CD4-positive, alpha-beta T cell treated with Interferon alpha-2 for 1 hour (primary cell): ENCODE measurements around the gene GSTP1.
"Not testable (repeated sequence)": the region's sequence is repeated elsewhere in the genome, so short reads cannot be mapped to it uniquely, and the experiment has no call there.

Source experiments
- DNase-seq, 2 donors: peaks; one replicate each; pipeline ENCODE4 v3.0.0-alpha.2; 2020 to 2022

GSTP1 gene

DNA sequence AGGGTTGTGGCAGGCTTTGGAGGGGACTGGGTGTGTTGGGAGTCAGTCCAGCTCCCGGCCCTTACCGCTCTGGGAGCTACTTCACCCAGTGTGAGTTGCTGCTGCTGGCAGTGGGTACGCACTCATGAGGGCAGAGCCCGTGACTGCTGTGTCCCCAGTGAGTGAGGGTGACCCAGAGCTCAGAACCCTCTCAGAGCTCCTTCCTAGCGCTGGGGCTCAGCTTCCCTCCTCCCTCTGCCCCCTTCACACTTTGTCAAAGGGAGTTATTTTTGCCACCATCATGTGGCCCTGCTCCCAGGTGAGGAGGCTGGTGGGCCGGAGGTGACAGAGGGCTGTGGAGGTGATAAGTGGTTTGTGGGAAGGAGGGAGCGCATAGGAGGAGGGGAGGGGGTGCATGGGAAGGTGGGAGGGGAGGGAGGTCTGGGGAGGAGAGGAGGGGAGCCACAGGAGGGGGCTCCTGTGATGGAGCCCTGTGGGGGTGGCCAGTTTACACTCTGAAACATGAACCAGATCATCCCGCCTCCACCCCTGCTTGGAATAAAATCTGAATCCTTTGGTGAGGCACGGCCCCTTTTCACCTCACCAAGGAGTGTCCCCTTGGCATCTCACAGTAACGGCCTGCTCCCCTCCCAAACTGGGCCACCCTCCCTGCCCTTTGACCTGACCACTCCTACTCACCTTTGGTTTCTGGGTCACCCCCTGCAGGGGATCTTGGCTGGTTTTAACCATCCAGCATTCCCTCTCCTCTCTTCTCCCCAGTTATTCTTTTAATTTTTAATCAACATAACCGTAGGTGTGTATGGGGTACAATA, 33.0 kb downstream of the GSTP1 start:
- no peak for DNase-seq

DNA sequence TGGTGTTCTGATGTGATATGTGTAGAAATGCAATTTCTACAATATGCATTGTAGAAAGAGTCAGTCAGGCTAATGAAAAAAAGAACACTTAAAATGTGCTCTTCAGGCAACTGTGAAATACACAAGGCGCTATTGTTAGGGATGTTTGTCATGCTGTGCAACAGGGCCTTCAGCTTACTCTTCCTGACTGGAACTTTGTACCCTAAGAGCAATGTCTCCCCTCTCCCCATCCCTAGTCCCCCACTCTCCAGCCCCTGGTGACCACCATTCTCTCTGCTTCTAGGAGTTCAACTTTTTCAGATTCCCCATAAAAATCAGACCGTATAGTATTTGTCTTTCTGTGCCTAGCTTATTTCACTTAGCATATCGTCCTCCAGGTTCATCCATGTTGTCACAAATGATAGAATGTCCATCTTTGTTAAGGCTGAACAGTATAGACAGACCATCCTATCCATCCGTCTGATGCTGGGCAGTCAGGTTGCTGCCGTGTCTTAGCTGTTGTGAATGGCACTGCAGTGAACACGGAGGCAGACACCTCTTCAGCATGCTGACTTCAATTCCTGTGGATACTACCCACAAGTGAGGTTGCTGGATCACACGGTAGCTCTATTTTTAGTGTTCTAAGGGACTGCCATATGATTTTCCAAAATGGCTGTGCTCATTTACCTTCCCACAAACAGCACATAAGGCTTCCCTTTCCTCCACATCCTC, 33.8 kb downstream of the GSTP1 start:
- DNase-seq: no peak

DNA sequence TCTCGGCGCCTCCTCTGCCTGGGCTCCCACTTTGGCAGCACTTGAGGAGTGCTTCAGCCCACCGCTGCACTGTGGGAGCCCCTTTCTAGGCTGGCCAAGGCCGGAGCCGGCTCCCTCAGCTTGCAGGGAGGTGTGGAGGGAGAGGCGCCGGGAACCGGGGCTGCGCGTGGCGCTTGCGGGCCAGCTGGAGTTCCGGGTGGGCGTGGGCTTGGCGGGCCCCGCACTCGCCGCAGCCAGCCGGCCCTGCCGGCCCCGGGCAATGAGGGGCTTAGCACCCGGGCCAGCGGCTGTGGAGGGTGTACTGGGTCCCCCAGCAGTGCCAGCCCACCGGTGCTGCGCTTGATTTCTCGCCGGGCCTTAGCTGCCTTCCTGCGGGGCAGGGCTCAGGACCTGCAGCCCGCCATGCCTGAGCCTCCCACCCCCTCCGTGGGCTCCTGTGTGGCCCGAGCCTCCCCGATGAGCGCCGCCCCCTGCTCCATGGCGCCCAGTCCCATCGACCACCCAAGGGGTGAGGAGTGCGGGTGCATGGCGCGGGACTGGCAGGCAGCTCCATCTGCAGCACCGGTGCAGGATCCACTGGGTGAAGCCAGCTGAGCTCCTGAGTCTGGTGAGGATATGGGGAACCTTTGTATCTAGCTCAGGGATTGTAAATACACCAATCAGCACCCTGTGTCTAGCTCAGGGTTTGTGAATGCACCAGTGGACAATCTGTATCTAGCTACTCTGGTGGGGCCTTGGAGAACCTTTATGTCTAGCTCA, 35.5 kb downstream of the GSTP1 start:
- not testable (repeated sequence) for DNase-seq

DNA sequence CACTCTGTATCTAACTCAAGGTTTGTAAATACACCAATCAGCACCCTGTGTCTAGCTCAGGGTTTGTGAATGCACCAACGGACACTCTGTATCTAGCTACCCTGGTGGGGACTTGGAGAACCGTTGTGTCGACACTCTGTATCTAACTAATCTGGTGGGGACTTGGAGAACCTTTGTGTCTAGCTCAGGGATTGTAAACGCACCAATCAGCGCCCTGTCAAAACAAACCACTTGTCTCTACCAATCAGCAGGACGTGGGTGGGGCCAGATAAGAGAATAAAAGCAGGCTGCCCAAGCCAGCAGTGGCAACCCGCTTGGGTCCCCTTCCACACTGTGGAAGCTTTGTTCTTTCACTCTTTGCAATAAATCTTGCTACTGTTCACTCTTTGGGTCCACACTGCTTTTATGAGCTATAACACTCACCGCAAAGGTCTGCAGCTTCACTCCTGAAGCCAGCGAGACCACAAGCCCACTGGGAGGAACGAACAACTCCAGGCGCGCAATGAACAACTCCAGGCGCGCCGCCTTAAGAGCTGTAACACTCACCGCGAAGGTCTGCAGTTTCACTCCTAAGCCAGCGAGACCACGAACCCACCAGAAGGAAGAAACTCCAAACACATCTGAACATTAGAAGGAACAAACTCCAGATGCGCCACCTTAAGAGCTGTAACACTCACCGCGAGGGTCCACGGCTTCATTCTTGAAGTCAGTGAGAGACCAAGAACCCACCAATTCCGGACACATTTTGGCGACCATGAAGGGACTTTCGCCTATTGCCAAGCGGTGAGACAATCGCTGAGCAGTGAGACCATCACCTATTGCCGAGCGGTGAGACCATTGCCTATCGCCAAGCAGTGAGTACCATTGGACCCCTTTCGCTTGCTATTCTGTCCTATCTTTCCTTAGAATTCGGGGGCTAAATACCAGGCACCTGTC, 36.3 kb downstream of the GSTP1 start:
- DNase-seq: not testable (repeated sequence)

DNA sequence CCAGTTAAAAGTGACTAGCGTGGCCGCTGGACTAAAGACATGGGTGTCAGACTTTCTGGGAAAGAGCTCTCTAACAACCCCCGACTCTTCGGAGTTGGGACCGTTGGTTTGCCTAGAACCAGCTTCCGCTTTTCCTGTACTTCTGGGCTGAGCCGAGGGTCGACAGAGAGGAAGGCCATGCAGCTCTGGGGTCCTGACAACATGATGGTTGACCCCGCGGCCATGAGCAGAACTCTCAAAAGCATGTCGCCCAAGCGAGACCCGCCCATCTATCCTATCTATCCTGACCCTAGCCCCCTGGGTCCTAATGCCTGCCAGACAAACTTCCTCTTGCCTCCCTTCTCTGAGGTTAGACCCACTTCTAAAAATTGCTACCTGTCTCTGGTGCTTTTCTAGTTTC, 37.0 kb downstream of the GSTP1 start:
- DNase-seq: not testable (repeated sequence)

DNA sequence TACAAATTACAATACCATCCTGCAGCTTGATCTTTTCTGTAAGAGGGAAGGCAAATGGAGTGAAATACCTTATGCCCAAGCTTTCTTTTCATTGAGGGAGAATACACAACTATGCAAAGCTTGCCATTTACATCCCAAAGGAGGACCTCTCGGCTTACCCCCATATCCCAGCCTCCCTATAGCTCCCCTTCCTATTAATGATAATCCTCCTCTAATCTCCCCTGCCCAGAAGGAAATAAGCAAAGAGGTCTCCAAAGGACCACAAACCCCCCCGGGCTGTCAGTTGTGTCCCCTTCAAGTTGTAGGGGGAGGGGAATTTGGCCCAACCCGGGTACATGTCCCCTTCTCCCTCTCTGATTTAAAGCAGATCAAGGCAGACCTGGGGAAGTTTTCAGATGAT, 38.3 kb downstream of the GSTP1 start:
- not testable (repeated sequence) for DNase-seq

DNA sequence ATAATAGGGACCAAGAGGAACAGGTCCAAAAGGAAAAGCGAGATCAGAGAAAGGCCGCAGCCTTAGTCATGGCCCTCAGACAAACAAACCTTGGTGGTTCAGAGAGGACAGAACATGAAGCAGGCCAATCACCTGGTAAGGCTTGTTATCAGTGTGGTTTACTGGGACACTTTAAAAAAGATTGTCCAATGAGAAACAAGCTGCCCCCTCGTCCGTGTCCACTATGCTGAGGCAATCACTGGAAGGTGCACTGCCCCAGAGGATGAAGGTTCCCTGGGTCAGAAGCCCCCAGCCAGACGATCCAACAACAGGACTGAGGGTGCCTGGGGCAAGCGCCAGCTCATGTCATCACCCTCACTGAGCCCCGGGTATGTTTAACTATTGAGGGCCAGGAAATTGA, 39.3 kb downstream of the GSTP1 start:
- DNase-seq: not testable (repeated sequence)

DNA sequence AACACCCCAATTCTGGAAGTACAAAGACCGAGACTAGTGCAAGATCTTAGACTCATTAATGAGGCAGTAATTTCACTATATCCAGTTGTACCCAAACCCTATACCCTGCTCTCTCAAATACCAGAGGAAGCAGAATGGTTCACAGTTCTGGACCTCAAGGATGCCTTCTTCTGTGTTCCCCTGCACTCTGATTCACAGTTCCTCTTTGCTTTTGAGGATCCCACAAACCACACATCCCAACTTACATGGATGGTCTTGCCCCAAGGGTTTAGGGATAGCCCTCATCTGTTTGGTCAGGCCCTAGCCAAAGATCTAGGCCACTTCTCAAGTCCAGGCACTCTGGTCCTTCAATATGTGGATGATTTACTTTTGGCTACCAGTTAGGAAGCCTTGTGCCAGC, 40.2 kb downstream of the GSTP1 start:
- not testable (repeated sequence) for DNase-seq

DNA sequence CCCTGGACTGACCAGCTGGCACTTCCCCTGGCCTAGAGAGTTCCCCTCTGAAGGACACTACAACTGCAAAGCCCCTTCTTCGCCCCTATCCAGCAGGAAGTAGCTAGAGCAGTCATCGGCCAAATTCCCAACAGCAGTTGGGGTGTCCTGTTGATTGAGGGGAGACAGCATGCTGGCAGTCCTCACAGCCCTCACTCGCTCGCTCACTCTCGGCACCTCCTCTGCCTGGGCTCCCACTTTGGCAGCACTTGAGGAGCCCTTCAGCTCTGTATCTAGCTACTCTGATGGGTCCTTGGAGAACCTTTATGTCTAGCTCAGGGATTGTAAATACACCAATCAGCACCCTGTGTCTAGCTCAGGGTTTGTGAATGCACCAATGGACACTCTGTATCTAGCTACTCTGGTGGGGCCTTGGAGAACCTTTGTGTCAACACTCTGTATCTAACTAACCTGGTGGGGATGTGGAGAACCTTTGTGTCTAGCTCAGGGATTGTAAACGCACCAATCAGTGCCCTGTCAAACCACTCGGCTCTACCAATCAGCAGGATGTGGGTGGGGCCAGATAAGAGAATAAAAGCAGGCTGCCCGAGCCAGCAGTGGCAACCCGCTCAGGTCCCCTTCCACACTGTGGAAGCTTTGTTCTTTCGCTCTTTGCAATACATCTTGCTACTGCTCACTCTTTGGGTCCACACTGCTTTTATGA, 42.7 kb downstream of the GSTP1 start:
- not testable (repeated sequence) for DNase-seq

DNA sequence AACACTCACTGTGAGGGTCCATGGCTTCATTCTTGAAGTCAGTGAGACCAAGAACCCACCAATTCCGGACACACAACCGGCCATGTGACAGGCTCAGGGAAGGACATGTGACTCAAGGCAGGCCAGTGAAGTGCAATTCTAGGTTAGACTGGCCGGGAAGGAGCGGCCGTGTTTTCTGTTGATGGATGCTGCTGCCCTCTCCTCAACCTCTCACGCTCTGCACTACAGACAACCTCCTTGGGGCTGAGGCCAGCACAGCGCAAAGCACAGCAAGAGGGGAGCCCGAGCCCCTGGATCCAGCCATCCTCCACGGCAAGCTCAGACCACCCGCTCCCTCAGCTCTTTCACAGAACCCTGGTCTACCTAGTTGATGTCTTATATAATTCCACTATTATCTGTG, 43.4 kb downstream of the GSTP1 start:
- DNase-seq: no peak

DNA sequence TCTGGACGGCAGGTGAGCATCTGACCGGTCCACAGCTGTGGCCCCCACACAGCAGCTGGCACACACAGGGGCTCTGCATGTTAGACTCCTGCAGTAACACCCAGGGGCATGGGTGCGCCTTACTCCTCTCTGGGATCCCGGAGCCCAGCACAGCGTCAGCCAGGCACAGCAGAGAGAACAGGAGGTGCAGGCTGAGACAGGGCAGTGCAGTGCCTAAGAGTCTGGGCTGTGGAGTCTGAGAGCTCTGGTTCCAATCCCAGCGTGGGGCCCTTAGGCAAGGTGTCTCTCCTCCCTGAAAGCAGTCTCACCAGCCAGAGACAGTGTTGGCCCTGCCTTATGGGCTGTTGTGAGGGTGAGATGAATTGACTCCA, 43.8 kb downstream of the GSTP1 start:
- DNase-seq: no peak

DNA sequence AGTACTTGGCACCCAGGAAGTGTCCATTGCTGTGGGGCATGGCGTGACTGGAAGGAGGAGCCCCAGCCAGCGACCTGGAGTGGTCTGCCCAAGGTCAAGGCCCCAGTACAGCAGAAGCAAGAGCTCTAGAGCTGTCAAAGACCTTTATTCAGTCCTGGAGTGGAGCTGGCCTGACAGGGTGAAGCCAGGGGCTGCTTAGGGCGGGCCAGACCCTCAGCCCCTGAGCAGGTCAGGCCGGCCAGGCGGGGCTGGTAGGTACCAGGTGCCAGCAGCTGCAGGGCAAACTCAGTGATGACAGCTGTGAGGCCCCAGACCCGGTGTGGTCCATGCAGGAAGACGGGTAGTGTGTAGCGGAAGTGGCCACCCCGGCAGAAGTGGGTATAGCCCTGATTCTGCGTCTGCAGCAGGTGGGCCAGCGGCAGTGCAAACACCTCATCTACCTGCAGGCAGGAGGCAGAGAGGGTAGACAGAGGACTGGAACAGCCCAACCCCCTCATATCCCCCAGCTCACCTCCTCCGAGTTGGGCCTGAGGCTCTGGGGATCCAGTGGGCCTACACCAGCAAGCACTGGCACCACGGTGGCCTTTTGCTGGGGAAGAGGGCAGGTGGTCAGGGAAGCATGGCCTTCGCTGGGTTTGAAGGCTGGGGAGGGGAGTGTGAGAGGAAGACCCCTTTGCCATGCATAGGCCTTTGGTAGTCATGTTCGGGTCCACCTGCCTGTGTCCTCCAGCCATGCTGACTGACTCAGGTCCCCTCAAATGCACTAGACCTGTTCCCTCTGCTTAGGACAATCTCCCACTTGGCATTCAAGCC, 44.4 kb downstream of the GSTP1 start:
- DNase-seq: no peak

DNA sequence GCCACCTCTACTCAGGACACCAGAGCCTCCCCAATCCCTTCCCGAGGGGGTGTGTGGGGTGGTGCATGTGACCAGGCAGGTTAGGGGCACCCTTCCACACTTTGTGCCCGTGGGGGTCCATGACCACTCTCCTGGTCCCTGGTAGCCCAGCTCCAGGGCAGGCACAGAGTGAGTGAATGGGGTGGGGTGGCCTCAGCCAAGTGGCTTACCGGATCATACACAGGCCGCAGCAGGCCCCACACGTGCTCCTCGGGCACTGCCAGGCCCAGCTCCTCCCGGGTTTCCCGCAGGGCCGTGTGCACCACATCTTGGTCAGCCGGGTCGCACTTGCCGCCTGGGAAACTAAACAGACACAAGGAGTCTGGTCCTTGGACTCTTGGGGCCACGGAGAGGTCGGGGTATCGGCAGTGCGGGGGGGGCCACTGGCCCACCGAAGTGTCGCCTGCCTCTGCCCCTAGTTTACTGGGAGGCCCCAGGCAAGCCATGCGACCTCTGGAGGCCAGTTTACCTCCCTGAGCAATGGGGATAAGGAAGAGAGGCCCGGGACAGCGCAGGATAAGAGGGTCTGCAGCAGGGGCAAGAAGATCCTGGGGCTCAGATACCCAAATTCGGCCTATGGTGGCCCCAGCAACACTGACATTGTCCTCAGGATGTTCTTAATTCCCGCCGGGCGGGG, 45.2 kb downstream of the GSTP1 start:
- DNase-seq: no peak

DNA sequence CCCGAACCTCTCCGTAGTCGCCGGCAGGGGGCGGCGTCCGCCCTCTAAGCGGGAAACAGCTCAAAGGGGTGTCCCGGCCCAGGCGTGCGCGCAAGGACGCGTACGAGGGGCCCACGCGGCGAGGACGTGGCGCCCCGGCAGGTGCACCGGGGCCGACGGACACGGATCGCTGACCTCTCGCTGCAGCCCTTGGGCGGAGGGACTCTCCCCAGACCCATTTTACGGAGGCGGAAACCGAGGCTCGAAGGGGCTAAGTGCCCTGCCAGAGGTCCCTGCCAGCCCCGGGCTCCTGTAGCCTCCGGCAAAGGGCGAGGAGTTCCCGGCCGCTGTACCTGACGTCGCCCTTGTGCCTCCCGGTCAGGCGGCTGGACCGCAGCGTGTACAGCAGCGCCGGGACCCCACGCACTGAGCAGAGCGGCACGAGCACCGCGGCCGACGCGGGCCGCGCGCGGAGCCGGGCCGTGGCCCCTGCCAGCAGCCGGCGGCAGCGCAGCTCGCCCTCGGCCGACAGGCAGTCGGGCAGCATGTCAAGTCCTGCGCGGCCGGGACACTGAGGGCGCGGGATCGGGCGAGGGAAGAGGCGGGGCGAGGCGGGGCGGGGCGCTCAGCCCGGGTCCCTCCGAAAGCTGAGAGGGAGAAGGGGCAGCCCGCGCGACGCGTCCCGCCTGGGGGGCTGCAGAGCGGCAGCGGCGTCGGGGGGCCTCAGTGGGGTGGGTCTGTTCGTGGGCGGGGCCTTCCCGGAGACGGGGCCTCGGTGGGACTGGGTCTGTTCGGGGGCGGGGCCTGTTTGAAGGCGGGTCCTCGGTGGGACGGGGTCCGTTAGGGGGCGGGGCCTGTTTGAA, 46.0 kb downstream of the GSTP1 start, which contains the start of gene NUDT8:
TSS of gene NUDT8 (minus strand) at position 552 of the 842 bp plus-strand sequence. CDS start at position 526, 26 bp downstream.
- DNase-seq: peak; percentile 88 to 90

DNA sequence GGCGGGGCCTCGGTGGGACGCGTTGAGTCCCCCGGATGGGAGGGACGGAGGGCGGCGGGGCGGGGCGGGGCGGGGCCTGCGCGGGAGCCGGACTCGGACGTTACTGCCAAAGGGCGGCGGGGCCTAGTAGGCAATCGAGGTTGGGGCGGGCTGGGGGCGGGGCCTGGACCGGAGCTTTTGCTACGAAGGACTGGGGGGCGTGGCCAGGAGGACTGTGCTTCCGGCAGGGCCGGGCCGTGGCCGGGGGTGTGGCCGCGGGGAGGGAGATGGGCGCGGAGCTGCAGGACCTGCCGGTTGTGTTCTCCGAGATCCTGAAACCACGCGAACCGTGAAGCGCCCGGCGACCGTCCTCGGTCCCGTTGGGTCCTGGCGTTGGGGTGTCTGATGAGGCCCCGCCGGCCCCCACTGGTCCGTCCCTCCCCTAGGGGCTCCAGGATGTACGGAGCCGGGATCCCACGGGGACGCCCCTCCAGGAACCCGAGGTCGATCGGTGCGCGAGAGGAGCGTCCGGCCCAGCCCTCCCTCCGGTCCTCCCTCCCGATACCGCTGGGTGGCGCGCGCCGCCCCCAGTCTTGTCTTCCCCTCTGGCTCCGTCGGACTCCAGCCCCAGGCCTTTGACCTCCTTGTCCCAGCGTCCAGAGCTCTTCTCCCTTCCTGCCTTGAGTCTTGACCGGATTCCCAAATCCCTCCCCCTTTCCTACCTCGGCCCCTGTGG, 46.8 kb downstream of the GSTP1 start:
- peak; percentile 96 for DNase-seq

DNA sequence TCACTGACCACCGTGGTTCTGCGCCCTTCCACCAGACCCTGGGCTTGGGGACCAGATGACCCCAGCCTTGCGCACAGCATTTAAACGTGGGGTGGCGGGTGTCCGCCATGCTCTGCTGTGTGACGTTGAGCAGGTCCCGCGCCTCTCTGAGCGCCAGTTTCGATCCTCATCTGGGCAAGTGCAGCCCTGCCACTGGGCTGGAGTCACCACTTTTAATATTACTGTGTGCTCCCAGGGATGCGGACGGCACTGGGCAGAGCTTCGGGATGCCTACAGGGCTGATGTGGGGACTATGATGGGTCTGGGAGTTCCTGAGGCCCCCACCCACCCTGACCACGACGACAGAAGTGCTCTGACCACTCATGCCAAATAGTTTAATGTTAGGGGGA, 47.3 kb downstream of the GSTP1 start:
- DNase-seq: no peak

DNA sequence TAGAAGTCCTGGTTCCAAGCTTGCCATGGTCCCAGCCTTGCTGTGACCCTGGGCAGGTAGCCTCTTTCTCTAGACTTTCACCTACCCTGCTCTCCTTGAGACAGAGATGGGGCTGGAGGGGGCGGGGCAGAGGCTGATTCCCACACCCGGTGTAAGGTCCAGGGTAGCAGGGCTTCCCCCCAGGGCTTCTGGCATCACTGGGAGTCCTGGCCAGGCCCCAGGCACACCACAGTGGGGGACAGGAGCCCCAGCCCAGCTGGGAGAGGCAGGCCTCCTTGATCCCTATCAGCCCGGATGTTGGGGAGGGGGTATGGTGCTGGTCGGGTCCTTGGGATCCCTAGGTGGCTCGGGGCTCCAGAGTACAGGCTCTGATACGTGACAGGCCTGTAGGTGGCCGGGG, 47.8 kb downstream of the GSTP1 start:
- DNase-seq: no peak

DNA sequence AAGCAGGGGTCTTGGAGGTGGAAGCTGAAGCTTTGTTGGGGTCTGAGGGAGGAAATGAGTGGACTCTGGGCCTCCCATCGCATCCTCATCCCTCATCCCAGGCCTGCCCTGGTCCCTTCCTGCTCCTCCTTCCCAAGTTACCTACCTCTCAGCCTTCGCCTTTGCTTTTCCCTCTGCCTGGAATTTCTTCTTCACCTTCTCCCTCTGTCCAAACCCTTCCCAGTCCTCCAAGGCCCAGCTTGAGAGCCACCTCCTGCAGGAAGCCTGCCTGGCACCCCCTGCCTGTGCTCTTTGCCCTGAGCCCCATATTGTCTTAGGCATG, 48.2 kb downstream of the GSTP1 start:
- no peak for DNase-seq
